GM21825 (cell line): ENCODE results near the gene MME.
"Not testable (repeated sequence)": the region's sequence is repeated elsewhere in the genome, so short reads cannot be mapped to it uniquely, and the experiment has no call there.

Experiments
- ATAC-seq: cut with Tn5 transposase; IDR thresholded peaks from one replicate; pipeline ENCODE4 v1.9.1; 2021; ENCODE audit warnings: mild to moderate bottlenecking, moderate library complexity; ENCODE audit not compliant: unreplicated experiment

The MME gene

DNA sequence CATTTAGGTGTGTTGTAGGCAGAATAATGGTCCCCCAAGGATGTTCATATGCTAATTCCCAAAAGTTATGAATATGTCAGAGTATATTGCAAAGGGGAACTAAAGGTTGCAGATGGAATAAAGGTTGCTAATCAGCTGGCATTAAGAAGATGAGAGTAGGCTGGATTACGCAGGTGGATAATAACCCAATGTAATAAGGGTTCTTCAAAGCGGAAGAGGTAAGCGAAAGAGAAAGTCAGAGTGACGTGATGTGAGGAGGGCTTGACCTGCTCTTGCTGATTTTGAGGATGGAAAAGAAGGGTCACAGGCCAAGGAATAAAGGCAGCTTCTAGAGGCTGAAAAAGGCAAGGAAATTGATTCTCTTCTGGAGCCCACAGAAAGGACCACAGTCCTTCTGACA, 109.4 kb downstream of the MME start:
- ATAC-seq, result no peak

GRCh38 chr3:155190691-155191090, 110.6 kb downstream of the MME start:
- no peak for ATAC-seq

DNA sequence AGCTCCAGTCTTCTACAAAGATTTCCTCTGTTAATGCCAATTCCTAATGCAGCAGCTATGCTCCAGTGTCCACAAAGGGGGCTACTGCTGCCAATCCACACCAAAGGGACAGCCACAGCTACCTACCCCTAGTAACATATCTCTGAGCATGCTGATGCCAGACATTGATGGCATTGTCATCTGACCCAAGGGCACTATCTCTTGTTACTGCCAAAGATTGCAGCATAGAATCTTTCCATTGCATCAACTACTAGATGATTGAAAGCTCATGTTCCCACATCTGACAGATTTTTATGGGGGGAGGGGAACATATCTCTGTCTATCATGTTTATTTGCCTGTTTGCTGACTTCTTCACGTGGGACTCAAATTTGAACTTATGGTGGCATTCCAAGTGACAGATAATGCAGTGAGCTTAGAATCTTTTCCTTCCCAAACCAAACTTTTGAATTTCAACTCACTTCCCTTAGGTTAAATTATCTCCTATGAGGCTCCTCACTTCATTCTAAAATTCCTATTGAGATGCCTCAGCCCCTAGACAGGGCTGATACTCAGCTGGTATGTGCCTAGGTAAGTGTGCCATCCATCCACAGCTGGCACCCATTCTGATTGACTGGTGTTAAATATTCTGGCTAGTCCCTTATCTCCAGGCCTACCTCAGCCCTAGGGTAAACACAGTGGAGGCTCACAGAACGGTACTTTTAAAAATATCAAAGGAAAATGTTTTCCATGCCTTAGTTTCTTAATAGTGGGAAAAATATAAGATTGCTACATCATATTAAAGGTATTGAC, 113.0 kb downstream of the MME start:
- ATAC-seq, result no peak

- no peak for ATAC-seq
Measured at GRCh38 chr3:155193868-155194267, 113.7 kb downstream of the MME start.

- ATAC-seq, result no peak
Measured at GRCh38 chr3:155194973-155195957, 115.1 kb downstream of the MME start.

- ATAC-seq, result no peak
Measured at GRCh38 chr3:155196131-155197021, 116.3 kb downstream of the MME start.

DNA sequence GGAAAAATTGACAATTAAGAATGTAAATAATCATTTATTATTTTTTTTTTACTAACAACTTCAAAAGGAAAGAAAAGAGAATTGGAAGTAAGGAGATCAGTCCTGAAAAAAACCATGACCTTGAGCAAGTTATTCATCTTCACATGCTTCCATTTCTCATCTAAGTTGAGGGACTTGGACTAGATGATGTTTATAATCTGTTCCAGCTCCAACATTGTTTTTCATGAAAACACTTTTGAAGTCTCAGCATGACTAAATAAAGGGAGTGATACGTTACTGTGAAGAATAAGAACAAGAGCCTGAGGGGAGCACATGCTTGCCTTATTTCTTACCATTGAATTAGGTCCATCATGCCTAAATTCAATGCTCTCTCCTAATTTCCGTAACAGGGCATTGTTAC, 117.7 kb downstream of the MME start:
- no peak for ATAC-seq

GRCh38 chr3:155202626-155203025, 122.5 kb downstream of the MME start:
- ATAC-seq, result no peak

GRCh38 chr3:155204851-155205250, 124.7 kb downstream of the MME start:
- no peak for ATAC-seq

GRCh38 chr3:155208183-155208800, 128.2 kb downstream of the MME start:
- ATAC-seq, result no peak

DNA sequence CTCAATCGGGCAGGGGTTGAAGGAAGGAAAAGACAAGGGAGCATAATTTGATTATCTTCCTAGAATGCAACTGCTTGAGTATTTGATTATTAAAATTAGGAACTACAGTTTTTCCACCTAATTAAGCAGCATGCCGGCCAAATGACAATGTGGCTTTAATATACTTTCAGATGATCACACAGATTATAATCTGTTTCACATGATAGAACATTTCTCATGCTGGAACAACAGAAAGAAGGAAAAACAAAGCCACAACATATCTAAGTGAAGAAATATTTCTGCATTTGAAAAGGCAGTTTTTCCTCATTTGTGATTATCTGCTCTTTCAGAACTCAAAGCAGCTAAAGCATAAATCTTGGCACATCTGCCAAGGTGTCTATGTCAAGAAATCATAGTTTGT, 130.6 kb downstream of the MME start:
- ATAC-seq, result no peak

- no peak for ATAC-seq
Measured at GRCh38 chr3:155211266-155211665, 131.1 kb downstream of the MME start.

- no peak for ATAC-seq
Measured at GRCh38 chr3:155211940-155212339, 131.8 kb downstream of the MME start.

DNA sequence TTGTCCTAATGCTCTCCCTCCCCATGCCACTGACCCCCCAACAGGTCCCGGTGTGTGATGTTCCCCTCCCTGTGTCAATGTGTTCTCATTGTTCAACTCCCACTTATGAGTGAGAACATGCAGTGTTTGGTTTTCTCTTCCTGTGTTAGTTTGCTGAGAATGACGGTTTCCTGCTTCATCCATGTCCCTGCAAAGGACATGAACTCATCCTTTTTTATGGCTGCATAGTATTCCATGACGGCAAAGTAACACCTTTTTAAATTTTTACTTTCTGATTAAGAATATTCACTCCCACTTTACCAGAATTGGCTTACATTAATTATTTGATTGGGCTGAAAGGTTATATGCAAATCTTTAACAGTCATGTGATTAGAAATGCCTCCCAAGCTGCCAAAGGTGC, 135.9 kb downstream of the MME start:
- not testable (repeated sequence) for ATAC-seq

DNA sequence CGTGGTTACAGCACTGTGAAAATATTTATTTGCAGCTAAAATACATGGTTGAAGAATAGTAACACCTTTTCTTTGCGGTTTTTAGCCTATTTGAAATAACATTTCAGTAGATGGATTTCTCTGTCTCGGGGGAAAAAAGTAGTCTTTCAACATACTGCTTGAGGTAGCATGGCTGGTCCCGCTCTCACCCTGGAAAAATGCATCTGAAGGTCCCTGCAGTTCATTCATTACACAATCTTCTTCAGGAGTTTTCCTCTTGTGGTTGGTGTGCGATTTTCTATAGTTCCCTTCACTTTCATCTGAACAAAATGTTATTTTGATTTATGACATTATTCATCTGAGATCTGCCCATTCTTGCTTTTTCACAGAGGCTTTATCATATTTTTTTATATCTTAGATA, 137.5 kb downstream of the MME start:
- no peak for ATAC-seq

- ATAC-seq, result no peak
Measured at GRCh38 chr3:155218462-155218861, 138.3 kb downstream of the MME start.

DNA sequence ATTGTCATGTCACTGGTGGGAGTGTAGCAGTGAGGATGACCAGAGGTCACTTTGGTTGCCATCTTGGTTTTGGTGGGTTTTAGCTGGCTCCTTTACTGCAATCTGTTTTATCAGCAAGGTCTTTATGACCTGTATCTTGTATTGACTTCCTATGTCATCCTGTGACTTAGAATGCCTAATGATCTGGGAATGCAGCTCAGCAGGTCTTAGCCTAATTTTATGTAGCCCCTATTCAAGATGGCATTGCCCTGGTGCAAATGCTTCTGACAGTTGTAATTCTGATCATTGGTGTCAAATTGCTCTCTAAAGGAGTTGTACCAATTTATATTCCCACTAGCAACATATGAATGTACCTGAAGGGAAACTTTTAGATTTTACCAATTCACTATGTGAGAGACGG, 139.0 kb downstream of the MME start:
- no peak for ATAC-seq

- ATAC-seq, result no peak
Measured at GRCh38 chr3:155225417-155225816, 145.3 kb downstream of the MME start.

- ATAC-seq, result no peak
Measured at GRCh38 chr3:155227141-155227540, 147.0 kb downstream of the MME start.

GRCh38 chr3:155228676-155229075, 148.6 kb downstream of the MME start:
- no peak for ATAC-seq
